ENCODE results near the gene ING5. TPM values are rescaled to one million over a fixed set of nuclear protein-coding genes. Genes with fewer than 3 reads are reported as not detected.

The ING5 gene
- total RNA-seq, 1 experiment from 2014 or later, result 45.9 TPM

DNA sequence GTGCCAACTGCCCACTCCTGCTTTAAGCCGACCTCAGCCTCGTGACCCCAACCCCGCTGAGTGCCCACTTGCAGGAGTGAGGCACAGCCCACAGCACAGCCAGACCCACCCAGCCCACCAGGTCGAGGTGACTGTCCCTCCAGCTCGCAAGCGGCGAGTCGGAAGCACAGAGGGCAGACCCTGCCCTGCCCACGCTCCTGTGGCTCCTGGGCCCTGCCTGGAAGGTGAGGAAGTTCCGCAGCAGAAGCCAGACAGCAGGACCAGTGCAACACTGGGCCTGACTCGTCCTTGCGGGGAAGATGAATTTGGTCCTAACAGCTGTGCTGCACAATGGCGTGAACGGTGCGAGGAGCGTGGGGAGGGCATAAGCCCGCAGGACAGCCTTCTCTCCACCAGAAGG is 25.2 kb upstream of the ING5 start:
- Histone ChIP-seq H3K27me3 (ENCODE audit: insufficient read depth, low read length) (no peaks in the 10 kb centered on the region), H3K9me3 (ENCODE audit: control insufficient read depth in 1 of 2, insufficient read depth in 1 of 2, low read depth in 1 of 2, low read length in 2 of 2) (no peaks in the 10 kb centered on the region), H2AFZ (ENCODE audit: low read depth, low read length, poor library complexity, severe bottlenecking) (no peak overlapping the region), H3K4me1 (ENCODE audit: control insufficient read depth in 1 of 2, insufficient read depth in 2 of 2, low read length in 2 of 2) (peaks cover 0 to 3% of the 10 kb centered on the region in 2 experiments; a peak in 2 of 4 replicates), H4K20me1 (ENCODE audit: insufficient read depth) (no peaks in the 10 kb centered on the region), H3K4me3 (replicated peaks in 1 of 2; ENCODE audit: low read depth in 1 of 2, low read length in 2 of 2) (no peak overlapping the region), H3K79me2 (ENCODE audit: insufficient read depth, low read length) (peaks cover 18% of the 10 kb centered on the region), H3K27ac (ENCODE audit: low read depth, low read length) (no peak overlapping the region), H3K4me2 (ENCODE audit: low read length) (no peak overlapping the region), H3K9ac (ENCODE audit: low read length) (no peak overlapping the region), H3K9me2 (ENCODE audit: insufficient read depth) (no peaks in the 10 kb centered on the region), H3K36me3 (ENCODE audit: control insufficient read depth in 1 of 2, insufficient read depth in 2 of 2, low read length in 2 of 2) (peaks cover 27 to 29% of the 10 kb centered on the region in 2 experiments)
- ATAC-seq (no peak), DNase-seq (ENCODE audit: low read depth, low spot score) (no peak)
- ChIA-PET POLR2A (interaction anchor here (1.8 kb wide), 1 partner anchor 10 kb away, joined by 4 read pairs; the partner anchor contains the start of gene DTYMK), RAD21 (ENCODE audit: low non-redundant PET in 1 of 2, low total read pairs in 2 of 2, uncharacterized antibody in 2 of 2, unreplicated experiment in 2 of 2) (no interaction called here), CTCF (no interaction called here)
- intact Hi-C loops (cut with micrococcal nuclease), result no loop called here
- TF ChIP-seq CEBPB (IDR thresholded peaks at IDR 0.05; ENCODE audit: low read depth), result no peak
- TF ChIP-seq EZH2 (IDR thresholded peaks at IDR 0.05), result no peak
- TF ChIP-seq TCF7L2 (IDR thresholded peaks at IDR 0.05; ENCODE audit: borderline replicate concordance, extremely low read depth, insufficient read depth, insufficient read length), result no peak
- TF ChIP-seq SIN3A (IDR thresholded peaks at IDR 0.05; ENCODE audit: low read depth), result no peak
- TF ChIP-seq, protein P1, sequence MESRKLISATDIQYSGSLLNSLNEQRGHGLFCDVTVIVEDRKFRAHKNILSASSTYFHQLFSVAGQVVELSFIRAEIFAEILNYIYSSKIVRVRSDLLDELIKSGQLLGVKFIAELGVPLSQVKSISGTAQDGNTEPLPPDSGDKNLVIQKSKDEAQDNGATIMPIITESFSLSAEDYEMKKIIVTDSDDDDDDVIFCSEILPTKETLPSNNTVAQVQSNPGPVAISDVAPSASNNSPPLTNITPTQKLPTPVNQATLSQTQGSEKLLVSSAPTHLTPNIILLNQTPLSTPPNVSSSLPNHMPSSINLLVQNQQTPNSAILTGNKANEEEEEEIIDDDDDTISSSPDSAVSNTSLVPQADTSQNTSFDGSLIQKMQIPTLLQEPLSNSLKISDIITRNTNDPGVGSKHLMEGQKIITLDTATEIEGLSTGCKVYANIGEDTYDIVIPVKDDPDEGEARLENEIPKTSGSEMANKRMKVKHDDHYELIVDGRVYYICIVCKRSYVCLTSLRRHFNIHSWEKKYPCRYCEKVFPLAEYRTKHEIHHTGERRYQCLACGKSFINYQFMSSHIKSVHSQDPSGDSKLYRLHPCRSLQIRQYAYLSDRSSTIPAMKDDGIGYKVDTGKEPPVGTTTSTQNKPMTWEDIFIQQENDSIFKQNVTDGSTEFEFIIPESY (IDR thresholded peaks at IDR 0.05; ENCODE audit: extremely low read depth, insufficient replicate concordance, low read length), result no peak
- no peak for TF ChIP-seq ZNF274 (IDR thresholded peaks at IDR 0.05; ENCODE audit: low read depth, low read length)
- TF ChIP-seq POLR2A (IDR thresholded peaks at IDR 0.05; ENCODE audit: borderline replicate concordance, extremely low read depth, insufficient read depth, insufficient read length), result no peak
- no peak for TF ChIP-seq SRF (IDR thresholded peaks at IDR 0.05; ENCODE audit: low read depth)
- TF ChIP-seq, protein P2, sequence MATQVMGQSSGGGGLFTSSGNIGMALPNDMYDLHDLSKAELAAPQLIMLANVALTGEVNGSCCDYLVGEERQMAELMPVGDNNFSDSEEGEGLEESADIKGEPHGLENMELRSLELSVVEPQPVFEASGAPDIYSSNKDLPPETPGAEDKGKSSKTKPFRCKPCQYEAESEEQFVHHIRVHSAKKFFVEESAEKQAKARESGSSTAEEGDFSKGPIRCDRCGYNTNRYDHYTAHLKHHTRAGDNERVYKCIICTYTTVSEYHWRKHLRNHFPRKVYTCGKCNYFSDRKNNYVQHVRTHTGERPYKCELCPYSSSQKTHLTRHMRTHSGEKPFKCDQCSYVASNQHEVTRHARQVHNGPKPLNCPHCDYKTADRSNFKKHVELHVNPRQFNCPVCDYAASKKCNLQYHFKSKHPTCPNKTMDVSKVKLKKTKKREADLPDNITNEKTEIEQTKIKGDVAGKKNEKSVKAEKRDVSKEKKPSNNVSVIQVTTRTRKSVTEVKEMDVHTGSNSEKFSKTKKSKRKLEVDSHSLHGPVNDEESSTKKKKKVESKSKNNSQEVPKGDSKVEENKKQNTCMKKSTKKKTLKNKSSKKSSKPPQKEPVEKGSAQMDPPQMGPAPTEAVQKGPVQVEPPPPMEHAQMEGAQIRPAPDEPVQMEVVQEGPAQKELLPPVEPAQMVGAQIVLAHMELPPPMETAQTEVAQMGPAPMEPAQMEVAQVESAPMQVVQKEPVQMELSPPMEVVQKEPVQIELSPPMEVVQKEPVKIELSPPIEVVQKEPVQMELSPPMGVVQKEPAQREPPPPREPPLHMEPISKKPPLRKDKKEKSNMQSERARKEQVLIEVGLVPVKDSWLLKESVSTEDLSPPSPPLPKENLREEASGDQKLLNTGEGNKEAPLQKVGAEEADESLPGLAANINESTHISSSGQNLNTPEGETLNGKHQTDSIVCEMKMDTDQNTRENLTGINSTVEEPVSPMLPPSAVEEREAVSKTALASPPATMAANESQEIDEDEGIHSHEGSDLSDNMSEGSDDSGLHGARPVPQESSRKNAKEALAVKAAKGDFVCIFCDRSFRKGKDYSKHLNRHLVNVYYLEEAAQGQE (IDR thresholded peaks at IDR 0.05; ENCODE audit: low read depth), result no peak
- BruUV-seq (replicated peaks), result no TSS peak
